RWPE2 (cell line): ENCODE results near the gene OLA1.

Experiments
- ATAC-seq: fragments of 200-7000 bp; cut with Tn5 transposase; 3 replicates; pipeline ENCODE4 v1.9.1; 2021; ENCODE audit warnings: low read depth
- DNase-seq: peaks from one replicate; pipeline ENCODE4 v3.0.0-alpha.2; 2020; ENCODE audit warnings: low spot score
- H3K27ac ChIP-seq: fragments of 450-650 bp; 2 replicates; pipeline ENCODE4 v1.5.1; 2017; ENCODE audit warnings: mild to moderate bottlenecking; ENCODE audit not compliant: poor library complexity, severe bottlenecking
- H3K27me3 ChIP-seq: fragments of 250-450 bp; sonication (Bioruptor Pico); 2 replicates; pipeline ENCODE4 v1.5.1; 2021; ENCODE audit warnings: mild to moderate bottlenecking, moderate library complexity; ENCODE audit not compliant: insufficient read depth, poor library complexity, severe bottlenecking
- H3K36me3 ChIP-seq: fragments of 250-450 bp; sonication (Bioruptor Pico); 2 replicates; pipeline ENCODE4 v1.5.1; 2020; ENCODE audit warnings: low read depth, mild to moderate bottlenecking, moderate library complexity
- H3K4me1 ChIP-seq: fragments of 250-450 bp; sonication (Bioruptor Pico); 2 replicates; pipeline ENCODE4 v1.5.1; 2021; ENCODE audit warnings: mild to moderate bottlenecking, moderate library complexity; ENCODE audit not compliant: insufficient read depth, poor library complexity, severe bottlenecking
- H3K4me3 ChIP-seq: fragments of 250-450 bp; sonication (Bioruptor Pico); 2 replicates; pipeline ENCODE4 v1.5.1; 2021; ENCODE audit warnings: mild to moderate bottlenecking, moderate library complexity; ENCODE audit not compliant: severe bottlenecking
- H3K9me3 ChIP-seq: fragments of 250-450 bp; sonication (Bioruptor Pico); 2 replicates; pipeline ENCODE4 v1.5.1; 2021; ENCODE audit warnings: mild to moderate bottlenecking, moderate library complexity; ENCODE audit not compliant: severe bottlenecking
- TF ChIP-seq, protein P1 (sequence below): fragments of 450-650 bp; IDR thresholded peaks from one replicate; pipeline ENCODE4 v1.5.1; 2017; ENCODE audit warnings: mild to moderate bottlenecking, moderate library complexity; ENCODE audit not compliant: poor library complexity, severe bottlenecking

OLA1 gene

DNA sequence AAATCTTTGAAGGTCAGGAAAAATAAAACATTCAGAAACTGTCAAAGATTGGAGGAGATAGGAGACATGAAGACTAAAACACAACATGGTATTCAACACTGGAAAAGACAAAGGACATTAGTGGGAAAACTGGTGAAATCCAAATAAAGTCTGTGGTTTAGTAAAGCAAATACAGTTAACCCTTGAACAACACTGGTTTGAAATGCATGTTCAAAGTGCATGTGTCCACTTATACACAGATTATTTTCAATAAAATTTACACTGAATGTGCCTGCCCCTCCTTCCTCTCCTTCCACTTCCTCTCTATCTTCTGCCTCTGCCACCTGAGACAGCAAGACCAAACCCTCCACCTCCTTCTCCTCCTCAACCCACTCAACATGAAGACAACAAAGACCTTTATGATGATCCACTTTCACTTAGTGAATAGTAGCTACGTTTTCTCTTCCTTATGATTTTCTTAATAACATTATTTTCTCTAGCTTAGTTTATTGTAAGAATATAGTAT is 14.5 kb downstream of the OLA1 start:
- no peak overlapping the region for H3K4me3 ChIP-seq
- TF ChIP-seq, protein P1, sequence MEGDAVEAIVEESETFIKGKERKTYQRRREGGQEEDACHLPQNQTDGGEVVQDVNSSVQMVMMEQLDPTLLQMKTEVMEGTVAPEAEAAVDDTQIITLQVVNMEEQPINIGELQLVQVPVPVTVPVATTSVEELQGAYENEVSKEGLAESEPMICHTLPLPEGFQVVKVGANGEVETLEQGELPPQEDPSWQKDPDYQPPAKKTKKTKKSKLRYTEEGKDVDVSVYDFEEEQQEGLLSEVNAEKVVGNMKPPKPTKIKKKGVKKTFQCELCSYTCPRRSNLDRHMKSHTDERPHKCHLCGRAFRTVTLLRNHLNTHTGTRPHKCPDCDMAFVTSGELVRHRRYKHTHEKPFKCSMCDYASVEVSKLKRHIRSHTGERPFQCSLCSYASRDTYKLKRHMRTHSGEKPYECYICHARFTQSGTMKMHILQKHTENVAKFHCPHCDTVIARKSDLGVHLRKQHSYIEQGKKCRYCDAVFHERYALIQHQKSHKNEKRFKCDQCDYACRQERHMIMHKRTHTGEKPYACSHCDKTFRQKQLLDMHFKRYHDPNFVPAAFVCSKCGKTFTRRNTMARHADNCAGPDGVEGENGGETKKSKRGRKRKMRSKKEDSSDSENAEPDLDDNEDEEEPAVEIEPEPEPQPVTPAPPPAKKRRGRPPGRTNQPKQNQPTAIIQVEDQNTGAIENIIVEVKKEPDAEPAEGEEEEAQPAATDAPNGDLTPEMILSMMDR: no peak
- H3K36me3 ChIP-seq: peaks cover 40% of the 10 kb centered on the region
- ATAC-seq: no peak
- no peak for DNase-seq
- H3K27ac ChIP-seq: no peak overlapping the region
- peaks cover 20% of the 10 kb centered on the region for H3K4me1 ChIP-seq
- no peaks in the 10 kb centered on the region for H3K27me3 ChIP-seq
- no peaks in the 10 kb centered on the region for H3K9me3 ChIP-seq

DNA sequence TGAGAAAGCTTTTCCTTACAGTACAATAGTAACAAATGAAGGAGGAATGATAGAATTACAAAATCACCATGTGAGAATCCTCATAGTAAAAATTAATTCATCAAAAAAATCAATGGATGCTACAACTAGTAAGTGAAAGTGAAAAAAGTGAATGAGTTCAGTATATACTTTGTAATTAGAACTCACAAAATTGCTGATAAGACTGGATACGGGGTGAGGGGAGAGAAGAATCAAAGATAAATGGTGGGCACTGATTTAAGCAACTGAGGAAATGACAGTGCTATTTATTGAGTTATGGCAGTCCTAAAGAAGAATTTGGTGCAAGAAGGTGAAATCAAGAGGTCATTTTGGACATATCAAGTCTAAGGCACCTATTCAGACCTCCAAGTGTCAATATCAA is 20.6 kb downstream of the OLA1 start:
- Histone ChIP-seq H3K36me3 (peaks cover 58% of the 10 kb centered on the region), H3K9me3 (no peaks in the 10 kb centered on the region), H3K27ac (no peak overlapping the region), H3K27me3 (no peaks in the 10 kb centered on the region), H3K4me1 (no peaks in the 10 kb centered on the region), H3K4me3 (no peak overlapping the region)
- DNase-seq: no peak
- no peak for ATAC-seq
- TF ChIP-seq, protein P1: no peak

DNA sequence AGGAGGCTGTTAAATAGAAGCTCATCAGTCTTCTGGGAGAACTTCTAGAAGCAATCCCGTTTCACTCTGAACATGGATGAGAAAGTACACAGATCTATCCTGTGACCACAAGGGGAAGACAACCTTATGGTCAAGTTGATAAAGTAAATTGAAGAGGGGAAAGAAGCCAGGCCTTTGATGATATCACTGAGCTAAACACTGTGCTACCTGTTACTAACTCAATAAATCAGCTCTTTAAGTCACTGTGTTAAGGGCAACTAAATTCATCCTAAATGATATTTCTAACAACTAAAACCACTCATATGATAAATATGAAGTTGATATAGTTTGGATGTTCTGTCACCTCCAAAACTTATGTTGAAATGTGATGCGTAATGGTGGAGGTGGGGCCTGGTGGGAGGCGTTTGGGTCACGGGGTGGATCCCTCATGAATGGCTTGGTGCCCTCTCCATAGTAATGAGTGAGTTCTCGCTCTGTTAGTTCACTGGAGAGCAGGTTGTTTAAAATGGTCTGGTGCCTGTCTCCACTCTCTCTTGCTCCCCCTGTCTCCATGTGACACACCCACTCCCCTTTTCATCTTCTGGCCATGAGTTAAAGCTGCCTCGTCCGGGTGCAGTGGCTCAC is 23.6 kb downstream of the OLA1 start:
- TF ChIP-seq, protein P1: no peak

DNA sequence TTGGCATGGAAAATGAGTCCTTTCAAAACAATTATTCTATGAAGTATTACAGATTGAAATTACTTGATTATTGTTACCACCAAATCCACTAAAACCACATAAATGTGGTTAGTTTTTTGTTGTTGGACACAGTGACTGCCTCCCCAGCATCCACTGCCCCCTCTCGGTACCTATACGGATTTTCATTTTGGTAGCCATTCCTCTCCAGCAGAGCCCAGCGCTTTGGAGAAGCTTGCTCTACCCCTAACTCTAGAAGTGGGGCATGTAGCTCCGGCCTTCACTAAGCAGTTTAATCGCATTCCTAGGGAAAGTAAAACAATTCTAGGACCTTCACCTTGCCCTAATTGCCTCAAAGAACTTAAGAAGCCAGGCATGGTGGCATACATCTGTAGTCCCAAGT is 24.2 kb downstream of the OLA1 start:
- Histone ChIP-seq H3K36me3 (peaks cover 70% of the 10 kb centered on the region), H3K27me3 (no peaks in the 10 kb centered on the region), H3K9me3 (no peaks in the 10 kb centered on the region), H3K27ac (no peak overlapping the region), H3K4me3 (no peak overlapping the region), H3K4me1 (no peaks in the 10 kb centered on the region)
- TF ChIP-seq, protein P1: no peak
- DNase-seq: no peak
- ATAC-seq: no peak

More for the DNA sequence above, 23.6 kb downstream of the OLA1 start:
- Histone ChIP-seq H3K27me3 (no peaks in the 10 kb centered on the region), H3K4me3 (no peak overlapping the region), H3K4me1 (no peaks in the 10 kb centered on the region), H3K9me3 (no peaks in the 10 kb centered on the region), H3K27ac (no peak overlapping the region), H3K36me3 (peaks cover 73% of the 10 kb centered on the region)
- DNase-seq (no peak), ATAC-seq (no peak)

DNA sequence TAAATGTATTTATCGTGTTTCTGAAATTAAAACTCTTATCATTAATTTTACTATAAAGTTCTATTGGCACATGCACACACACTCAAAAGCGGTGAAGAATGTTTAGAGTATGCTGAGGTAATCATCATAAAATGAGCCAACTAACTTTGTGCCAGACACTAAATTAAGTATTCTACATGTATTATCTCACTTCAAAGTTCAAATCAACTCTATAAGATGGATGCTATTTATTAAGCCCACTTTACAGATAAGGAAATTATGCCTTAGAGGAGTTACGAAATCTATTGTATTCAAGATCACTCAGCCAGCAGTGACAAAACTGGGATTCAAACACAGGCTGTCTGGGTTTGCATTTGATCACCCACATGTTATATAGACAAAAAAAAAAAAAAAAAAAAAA is 24.9 kb downstream of the OLA1 start:
- ATAC-seq (no peak), DNase-seq (no peak)
- Histone ChIP-seq H3K27ac (no peak overlapping the region), H3K36me3 (peaks cover 62% of the 10 kb centered on the region), H3K27me3 (no peaks in the 10 kb centered on the region), H3K4me3 (no peak overlapping the region), H3K9me3 (no peaks in the 10 kb centered on the region), H3K4me1 (no peaks in the 10 kb centered on the region)
- TF ChIP-seq, protein P1: no peak
